Fibroblast of mammary gland (primary cell): ENCODE measurements around the gene DGAT2.

Experiments
- DNase-seq: peaks from one replicate; pipeline ENCODE4 v3.0.0-alpha.2; 2010; ENCODE audit warnings: low read depth
- H3K4me3 ChIP-seq: 2 replicates; pipeline ENCODE4 v1.5.1; 2011; ENCODE audit warnings: low read depth, mild to moderate bottlenecking, low read length, moderate library complexity; ENCODE audit not compliant: control insufficient read depth
- CTCF ChIP-seq: conservative IDR thresholded peaks from 2 replicates; pipeline ENCODE4 v1.5.1; 2011; ENCODE audit warnings: low read depth, low read length, inconsistent platforms; ENCODE audit not compliant: control insufficient read depth, insufficient read depth

DGAT2 gene

GRCh38 chr11:75797116-75797515, 28.5 kb downstream of the DGAT2 start:
- no peak overlapping the region for H3K4me3 ChIP-seq
- no peak for TF ChIP-seq CTCF
- no peak for DNase-seq

GRCh38 chr11:75797792-75798191, 29.2 kb downstream of the DGAT2 start:
- no peak for TF ChIP-seq CTCF
- no peak for DNase-seq
- H3K4me3 ChIP-seq = no peak overlapping the region

- no peak for DNase-seq
- no peak overlapping the region for H3K4me3 ChIP-seq
- TF ChIP-seq CTCF = no peak
These were observed 31.6 kb downstream of the DGAT2 start for GRCh38 chr11:75800136-75800675.

- no peak overlapping the region for H3K4me3 ChIP-seq
- no peak for TF ChIP-seq CTCF
- no peak for DNase-seq
These were observed 32.3 kb downstream of the DGAT2 start for GRCh38 chr11:75800728-75801361.

- no peak for TF ChIP-seq CTCF
- no peak overlapping the region for H3K4me3 ChIP-seq
- DNase-seq = no peak
These were observed 32.9 kb downstream of the DGAT2 start for GRCh38 chr11:75801362-75802020.

- DNase-seq = no peak
- no peak for TF ChIP-seq CTCF
- H3K4me3 ChIP-seq = no peak overlapping the region
These were observed 33.7 kb downstream of the DGAT2 start for GRCh38 chr11:75802021-75802912.
